ENCODE measurements around the gene IGFLR1.

The IGFLR1 gene

DNA sequence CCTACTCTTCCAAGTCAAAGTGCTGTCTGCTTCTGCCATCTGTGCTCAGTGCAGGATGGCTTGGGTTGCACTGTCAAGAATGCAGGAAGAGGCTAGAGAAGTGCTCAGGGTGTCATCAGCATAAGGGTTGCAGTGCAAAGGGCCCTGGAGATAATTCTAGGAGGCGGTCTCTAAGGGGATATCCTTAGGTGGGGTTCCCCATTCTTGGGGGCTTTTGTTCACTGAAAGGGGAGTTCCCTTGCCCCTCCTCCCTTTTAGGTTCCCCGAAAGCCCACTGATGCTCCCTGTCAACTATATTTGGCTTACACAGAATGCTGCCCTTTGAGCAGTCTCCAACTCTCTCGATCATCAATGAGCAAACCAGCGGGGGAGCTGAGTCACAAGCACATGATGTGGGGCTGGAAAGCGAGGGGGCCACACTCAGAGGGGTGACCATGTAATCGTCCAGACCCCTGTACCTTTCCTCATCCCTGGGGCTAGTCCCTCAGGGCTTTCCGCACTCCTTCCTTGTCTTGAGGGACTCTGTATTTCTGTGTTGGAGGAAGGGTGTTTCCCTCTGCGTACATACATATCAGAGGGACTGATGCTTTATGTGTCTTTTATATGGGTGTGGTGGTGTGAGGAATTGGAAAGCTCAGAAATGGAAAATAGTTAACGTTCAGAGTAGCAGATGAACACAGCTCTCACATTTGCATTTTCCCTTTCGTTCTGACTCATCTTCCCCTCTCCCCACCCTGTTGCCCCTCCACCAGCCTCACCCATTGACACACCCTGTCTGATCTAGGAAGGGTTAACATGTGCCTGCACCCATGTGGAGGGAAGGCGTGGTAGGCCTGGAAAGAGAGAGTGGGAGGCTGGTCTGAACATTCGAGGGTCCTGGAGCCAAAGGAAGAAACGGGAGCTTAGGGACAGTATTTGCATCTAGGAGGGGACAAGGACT lies 31.2 kb downstream of the IGFLR1 start:
- H3K9ac ChIP-seq (ENCODE audit: low read depth, low read length) = no peak overlapping the region

GRCh38 chr19:35708391-35708790 lies 33.9 kb downstream of the IGFLR1 start:
- H3K36me3 ChIP-seq (ENCODE audit: control insufficient read depth, insufficient read depth, low read length) = no peaks in the 10 kb centered on the region; the same call in 1 of the 2 replicates
- no peak overlapping the region for H3K27ac ChIP-seq (ENCODE audit: low read depth, low read length)
- peaks cover 11% of the 10 kb centered on the region for H3K4me1 ChIP-seq (ENCODE audit: control insufficient read depth, insufficient read depth, low read length)
- H3K9me3 ChIP-seq (ENCODE audit: control insufficient read depth, insufficient read depth, low read length) = no peaks in the 10 kb centered on the region
- no peak overlapping the region for H3K9ac ChIP-seq (ENCODE audit: low read depth, low read length)
- no peak overlapping the region for H3K4me3 ChIP-seq (ENCODE audit: low read depth, low read length)
- H3K27me3 ChIP-seq (ENCODE audit: control insufficient read depth, insufficient read depth, low read length) = peaks cover 16% of the 10 kb centered on the region

More for the DNA sequence above, 31.2 kb downstream of the IGFLR1 start:
- H3K4me1 ChIP-seq (ENCODE audit: control insufficient read depth, insufficient read depth, low read length) = peaks cover 27% of the 10 kb centered on the region
- H3K36me3 ChIP-seq (ENCODE audit: control insufficient read depth, insufficient read depth, low read length) = no peaks in the 10 kb centered on the region; the same call in 1 of the 2 replicates
- H3K4me3 ChIP-seq (ENCODE audit: low read depth, low read length) = no peak overlapping the region
- H3K9me3 ChIP-seq (ENCODE audit: control insufficient read depth, insufficient read depth, low read length) = no peaks in the 10 kb centered on the region
- no peaks in the 10 kb centered on the region for H3K27me3 ChIP-seq (ENCODE audit: control insufficient read depth, insufficient read depth, low read length)
- no peak overlapping the region for H3K27ac ChIP-seq (ENCODE audit: low read depth, low read length)

DNA sequence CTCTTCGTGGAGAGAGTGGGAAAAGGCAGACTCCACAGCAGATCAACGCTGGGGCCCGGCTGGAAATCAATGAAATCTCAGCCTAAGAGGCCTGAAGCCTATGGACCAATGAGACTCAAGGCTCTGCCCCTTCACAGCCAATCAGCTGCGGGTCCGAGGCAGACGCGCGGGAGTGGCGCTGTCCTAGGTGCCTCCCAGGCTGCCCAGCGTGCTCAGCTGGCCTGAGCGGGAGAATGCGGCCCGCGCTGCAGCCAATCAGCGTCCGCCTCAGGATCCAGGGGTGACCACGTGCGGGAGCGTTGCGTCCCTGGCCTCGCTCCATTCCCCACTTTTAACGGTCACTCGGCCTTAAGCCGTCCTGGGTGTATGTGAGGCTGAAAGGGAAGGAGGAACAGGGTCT lies 38.0 kb downstream of the IGFLR1 start, which contains the start of gene ZBTB32:
ZBTB32 (plus strand) TSS at position 341 of the 400 bp plus-strand sequence. CDS start 10,069 bp downstream, outside the sequence.
- H3K4me1 ChIP-seq (ENCODE audit: control insufficient read depth, insufficient read depth, low read length) = 0 out of 2 replicates have a peak, but pooled peaks cover 3% of the 10 kb centered on the region
- no peaks in the 10 kb centered on the region for H3K36me3 ChIP-seq (ENCODE audit: control insufficient read depth, insufficient read depth, low read length)
- H3K27me3 ChIP-seq (ENCODE audit: control insufficient read depth, insufficient read depth, low read length) = peaks cover 19% of the 10 kb centered on the region
- H3K9me3 ChIP-seq (ENCODE audit: control insufficient read depth, insufficient read depth, low read length) = no peaks in the 10 kb centered on the region
- H3K4me3 ChIP-seq (ENCODE audit: low read depth, low read length) = no peak within 1 kb of the TSS
- no peak within 1 kb of the TSS for H3K27ac ChIP-seq (ENCODE audit: low read depth, low read length)
- no peak within 1 kb of the TSS for H3K9ac ChIP-seq (ENCODE audit: low read depth, low read length)

DNA sequence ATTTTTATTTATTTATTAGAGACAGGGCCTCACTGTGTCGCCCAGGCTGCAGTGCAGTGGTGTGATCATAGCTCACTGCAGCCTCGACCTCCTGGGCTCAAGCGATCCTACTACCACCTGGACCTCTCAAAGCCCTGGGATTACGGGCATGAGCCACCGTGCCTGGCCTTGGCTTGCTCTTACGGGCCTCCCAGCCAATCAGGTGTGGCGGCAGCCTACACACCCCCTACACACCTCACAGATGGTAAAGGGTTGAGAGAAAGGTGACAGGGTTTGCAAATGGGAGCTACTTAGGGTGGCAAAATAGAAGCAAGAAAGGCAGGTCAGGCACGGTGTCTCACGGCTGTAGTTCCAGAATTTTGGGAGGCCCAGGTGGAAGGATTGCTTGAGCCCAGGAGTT lies 38.9 kb downstream of the IGFLR1 start:
- no peak overlapping the region for H3K4me3 ChIP-seq (ENCODE audit: low read depth, low read length)
- H3K27ac ChIP-seq (ENCODE audit: low read depth, low read length) = no peak overlapping the region
- peaks cover 19% of the 10 kb centered on the region for H3K27me3 ChIP-seq (ENCODE audit: control insufficient read depth, insufficient read depth, low read length)

GRCh38 chr19:35702223-35703012 lies 39.8 kb downstream of the IGFLR1 start:
- Histone ChIP-seq H3K27ac (ENCODE audit: low read depth, low read length) (peak overlapping the region; percentile 28), H3K9ac (ENCODE audit: low read depth, low read length) (no peak overlapping the region), H3K4me1 (ENCODE audit: control insufficient read depth, insufficient read depth, low read length) (0 out of 2 replicates have a peak, but pooled peaks cover 3% of the 10 kb centered on the region), H3K9me3 (ENCODE audit: control insufficient read depth, insufficient read depth, low read length) (no peaks in the 10 kb centered on the region), H3K27me3 (ENCODE audit: control insufficient read depth, insufficient read depth, low read length) (peaks cover 19% of the 10 kb centered on the region), H3K4me3 (ENCODE audit: low read depth, low read length) (peak overlapping the region; percentile 75), H3K36me3 (ENCODE audit: control insufficient read depth, insufficient read depth, low read length) (no peaks in the 10 kb centered on the region)

More for the DNA sequence above, 38.9 kb downstream of the IGFLR1 start:
- Histone ChIP-seq H3K9me3 (ENCODE audit: control insufficient read depth, insufficient read depth, low read length) (no peaks in the 10 kb centered on the region), H3K4me1 (ENCODE audit: control insufficient read depth, insufficient read depth, low read length) (0 out of 2 replicates have a peak, but pooled peaks cover 3% of the 10 kb centered on the region), H3K36me3 (ENCODE audit: control insufficient read depth, insufficient read depth, low read length) (no peaks in the 10 kb centered on the region), H3K9ac (ENCODE audit: low read depth, low read length) (no peak overlapping the region)

- Histone ChIP-seq H3K27me3 (ENCODE audit: control insufficient read depth, insufficient read depth, low read length) (no peaks in the 10 kb centered on the region), H3K4me1 (ENCODE audit: control insufficient read depth, insufficient read depth, low read length) (no peaks in the 10 kb centered on the region), H3K9ac (ENCODE audit: low read depth, low read length) (no peak overlapping the region), H3K36me3 (ENCODE audit: control insufficient read depth, insufficient read depth, low read length) (no peaks in the 10 kb centered on the region), H3K4me3 (ENCODE audit: low read depth, low read length) (no peak overlapping the region), H3K9me3 (ENCODE audit: control insufficient read depth, insufficient read depth, low read length) (no peaks in the 10 kb centered on the region), H3K27ac (ENCODE audit: low read depth, low read length) (no peak overlapping the region)
Measured at GRCh38 chr19:35696835-35697234, 45.4 kb downstream of the IGFLR1 start.

- no peak overlapping the region for H3K9ac ChIP-seq (ENCODE audit: low read depth, low read length)
Measured at GRCh38 chr19:35695895-35696422, 46.3 kb downstream of the IGFLR1 start.

GRCh38 chr19:35693835-35694599 lies 48.2 kb downstream of the IGFLR1 start:
- H3K4me3 ChIP-seq (ENCODE audit: low read depth, low read length) = no peak overlapping the region
- no peaks in the 10 kb centered on the region for H3K4me1 ChIP-seq (ENCODE audit: control insufficient read depth, insufficient read depth, low read length)
- H3K27me3 ChIP-seq (ENCODE audit: control insufficient read depth, insufficient read depth, low read length) = no peaks in the 10 kb centered on the region
- no peak overlapping the region for H3K27ac ChIP-seq (ENCODE audit: low read depth, low read length)
- no peaks in the 10 kb centered on the region for H3K36me3 ChIP-seq (ENCODE audit: control insufficient read depth, insufficient read depth, low read length)
- no peaks in the 10 kb centered on the region for H3K9me3 ChIP-seq (ENCODE audit: control insufficient read depth, insufficient read depth, low read length)
- H3K9ac ChIP-seq (ENCODE audit: low read depth, low read length) = no peak overlapping the region

More at GRCh38 chr19:35695895-35696422, 46.3 kb downstream of the IGFLR1 start:
- Histone ChIP-seq H3K36me3 (ENCODE audit: control insufficient read depth, insufficient read depth, low read length) (no peaks in the 10 kb centered on the region), H3K4me1 (ENCODE audit: control insufficient read depth, insufficient read depth, low read length) (no peaks in the 10 kb centered on the region), H3K27ac (ENCODE audit: low read depth, low read length) (no peak overlapping the region), H3K9me3 (ENCODE audit: control insufficient read depth, insufficient read depth, low read length) (no peaks in the 10 kb centered on the region), H3K4me3 (ENCODE audit: low read depth, low read length) (no peak overlapping the region), H3K27me3 (ENCODE audit: control insufficient read depth, insufficient read depth, low read length) (no peaks in the 10 kb centered on the region)

DNA sequence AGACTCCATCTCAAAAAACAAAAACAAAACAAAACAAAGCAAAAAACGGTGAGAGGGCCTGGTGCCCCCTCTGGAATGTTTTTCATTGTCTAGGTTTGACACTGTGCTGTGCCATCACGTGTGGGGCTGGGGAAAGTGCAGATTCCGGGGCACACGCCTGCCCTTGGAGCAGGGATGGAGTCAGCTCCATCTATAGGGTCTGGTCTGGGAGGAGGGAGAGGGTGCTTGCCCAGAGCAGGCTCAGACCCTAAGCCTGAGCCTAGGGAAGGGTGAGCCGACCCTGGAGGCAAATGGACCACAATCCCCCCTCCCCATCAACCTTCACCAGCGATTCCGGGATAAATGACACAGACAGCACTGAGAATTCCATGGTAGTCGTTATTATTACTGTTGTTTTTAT lies 48.8 kb downstream of the IGFLR1 start:
- no peak overlapping the region for H3K9ac ChIP-seq (ENCODE audit: low read depth, low read length)
- H3K4me3 ChIP-seq (ENCODE audit: low read depth, low read length) = no peak overlapping the region
- H3K9me3 ChIP-seq (ENCODE audit: control insufficient read depth, insufficient read depth, low read length) = no peaks in the 10 kb centered on the region

DNA sequence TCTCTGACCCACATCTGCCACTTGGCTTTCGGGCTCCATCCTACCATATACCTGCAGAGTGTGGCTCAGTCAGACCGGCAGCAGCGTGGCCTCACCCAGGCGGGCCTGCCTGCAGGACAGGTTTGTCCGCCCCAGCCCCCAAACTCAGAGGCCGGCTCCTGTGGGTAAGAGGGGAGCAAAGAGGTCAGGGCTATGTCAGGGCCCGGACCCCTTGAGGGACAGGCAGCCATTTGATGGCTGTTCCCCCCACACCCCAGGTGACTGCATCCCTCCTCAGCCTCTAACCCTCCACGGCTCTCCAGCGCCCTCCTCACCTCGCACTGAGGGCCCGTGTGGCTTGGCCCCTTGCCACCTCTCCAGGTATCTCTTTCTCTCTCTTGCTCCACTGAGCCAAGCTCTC lies 50.2 kb downstream of the IGFLR1 start:
- Histone ChIP-seq H3K9ac (ENCODE audit: low read depth, low read length) (no peak overlapping the region), H3K36me3 (ENCODE audit: control insufficient read depth, insufficient read depth, low read length) (no peaks in the 10 kb centered on the region), H3K27ac (ENCODE audit: low read depth, low read length) (no peak overlapping the region), H3K4me1 (ENCODE audit: control insufficient read depth, insufficient read depth, low read length) (no peaks in the 10 kb centered on the region), H3K4me3 (ENCODE audit: low read depth, low read length) (no peak overlapping the region), H3K9me3 (ENCODE audit: control insufficient read depth, insufficient read depth, low read length) (no peaks in the 10 kb centered on the region), H3K27me3 (ENCODE audit: control insufficient read depth, insufficient read depth, low read length) (no peaks in the 10 kb centered on the region)

More for the DNA sequence above, 48.8 kb downstream of the IGFLR1 start:
- H3K27me3 ChIP-seq (ENCODE audit: control insufficient read depth, insufficient read depth, low read length) = no peaks in the 10 kb centered on the region
- no peak overlapping the region for H3K27ac ChIP-seq (ENCODE audit: low read depth, low read length)
- no peaks in the 10 kb centered on the region for H3K36me3 ChIP-seq (ENCODE audit: control insufficient read depth, insufficient read depth, low read length)
- H3K4me1 ChIP-seq (ENCODE audit: control insufficient read depth, insufficient read depth, low read length) = no peaks in the 10 kb centered on the region

Data from HUES48 (cell line).